ENCODE results near the gene MPG. TPM values are rescaled to one million over a fixed set of nuclear protein-coding genes. Genes with fewer than 3 reads are reported as not detected.

MPG gene
- total and polyA plus RNA-seq, 2 donors from 2014 or later: 40.8 to 54.3 TPM

DNA sequence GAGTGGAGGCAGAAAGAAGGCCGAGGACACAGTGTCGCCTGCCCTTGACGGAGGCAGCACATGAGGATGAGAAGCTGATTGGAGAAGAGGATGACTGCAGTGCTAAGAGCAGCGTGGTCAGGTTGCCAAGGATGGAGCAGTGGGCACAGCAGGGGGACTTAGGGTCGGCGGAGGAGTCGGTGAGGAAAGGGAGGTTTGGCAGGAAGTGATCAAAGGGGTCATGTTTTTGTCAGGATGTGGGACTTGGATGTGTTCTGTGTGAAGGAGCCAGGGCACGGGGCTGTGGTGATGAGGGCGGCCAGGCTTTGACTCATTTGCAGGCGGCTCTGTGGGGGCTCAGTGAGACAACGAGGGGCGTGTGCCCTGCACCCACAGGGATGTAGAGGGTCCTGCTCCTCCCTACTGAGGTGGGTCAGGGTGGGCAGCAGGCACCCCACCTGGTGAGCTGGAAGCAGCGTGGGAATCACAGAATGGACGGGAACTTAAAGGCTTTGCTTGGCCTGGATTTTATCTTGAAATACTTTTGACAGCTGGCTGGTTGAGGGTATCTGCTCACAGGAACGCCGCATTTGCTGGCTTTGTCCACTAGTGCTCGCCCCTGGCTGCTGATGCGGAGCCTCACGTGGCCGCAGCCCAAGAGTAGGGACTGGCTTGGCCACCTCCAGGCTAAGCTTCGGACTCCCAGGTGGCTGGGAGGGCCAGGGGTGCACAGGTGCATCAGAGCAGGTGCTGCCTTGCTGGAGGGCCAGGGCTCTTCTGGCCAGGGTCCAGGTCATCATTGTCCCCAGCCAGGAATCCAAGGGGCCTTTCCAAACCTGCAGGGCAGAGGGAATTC, 6.0 kb downstream of the MPG start:
- Histone ChIP-seq H3K36me3 (ENCODE audit: control insufficient read depth in 2 of 3, insufficient read depth in 3 of 3, low read length in 3 of 3) (peaks cover 0 to 13% (median 6%) of the 10 kb centered on the region in 3 donors), H3K9ac (ENCODE audit: low read length in 3 of 3) (no peak overlapping the region)

DNA sequence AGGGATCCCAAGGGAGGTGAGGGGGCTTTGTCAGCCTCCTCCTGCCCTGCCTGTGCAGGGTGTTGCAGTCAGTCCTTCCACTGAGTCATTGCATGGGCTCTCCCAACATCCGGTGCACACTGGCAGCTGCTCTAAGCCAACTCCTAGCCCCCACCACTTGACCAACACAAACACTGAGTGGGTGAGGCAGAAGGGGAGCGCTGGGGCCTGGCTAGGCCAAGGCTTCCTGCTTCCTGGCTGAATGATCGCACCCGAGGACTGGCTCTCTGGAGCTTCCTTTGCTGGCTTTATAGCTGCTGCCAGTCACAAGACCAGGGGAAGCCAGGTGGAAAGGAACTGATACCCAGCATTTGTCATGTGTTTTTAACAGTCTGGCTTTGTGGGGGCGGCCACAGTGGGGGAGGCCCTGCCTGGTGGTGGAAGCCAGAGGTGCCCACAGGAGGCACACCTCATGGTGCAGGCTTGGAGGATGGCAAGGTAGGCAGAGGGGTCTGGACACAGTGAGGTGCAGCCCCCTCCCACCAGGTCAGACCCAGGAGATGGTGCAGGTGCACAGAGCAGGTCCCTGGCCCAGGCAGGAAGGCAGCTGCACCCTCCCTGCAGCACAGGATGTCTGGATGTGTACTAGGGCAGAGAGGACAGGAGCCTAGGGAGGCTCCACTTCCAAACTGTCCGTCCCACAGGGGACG, 6.8 kb downstream of the MPG start:
- intact Hi-C loops (cut with DNase I): no loop called here
- DNase-seq (peak; percentile 57 to 93 (median 74)), FAIRE-seq (no peak)
- H3K9me3 ChIP-seq (ENCODE audit: control insufficient read depth in 2 of 3, insufficient read depth in 1 of 3, low read length in 3 of 3): no peaks in the 10 kb centered on the region
- H3K27me3 ChIP-seq (ENCODE audit: control insufficient read depth, insufficient read depth, low read length): no peaks in the 10 kb centered on the region
- H3K4me3 ChIP-seq (ENCODE audit: low read length in 3 of 3): no peak overlapping the region
- H3K36me3 ChIP-seq (ENCODE audit: control insufficient read depth in 2 of 3, insufficient read depth in 3 of 3, low read length in 3 of 3): peaks cover 0 to 13% (median 6%) of the 10 kb centered on the region in 3 donors
- TF ChIP-seq, protein P1, sequence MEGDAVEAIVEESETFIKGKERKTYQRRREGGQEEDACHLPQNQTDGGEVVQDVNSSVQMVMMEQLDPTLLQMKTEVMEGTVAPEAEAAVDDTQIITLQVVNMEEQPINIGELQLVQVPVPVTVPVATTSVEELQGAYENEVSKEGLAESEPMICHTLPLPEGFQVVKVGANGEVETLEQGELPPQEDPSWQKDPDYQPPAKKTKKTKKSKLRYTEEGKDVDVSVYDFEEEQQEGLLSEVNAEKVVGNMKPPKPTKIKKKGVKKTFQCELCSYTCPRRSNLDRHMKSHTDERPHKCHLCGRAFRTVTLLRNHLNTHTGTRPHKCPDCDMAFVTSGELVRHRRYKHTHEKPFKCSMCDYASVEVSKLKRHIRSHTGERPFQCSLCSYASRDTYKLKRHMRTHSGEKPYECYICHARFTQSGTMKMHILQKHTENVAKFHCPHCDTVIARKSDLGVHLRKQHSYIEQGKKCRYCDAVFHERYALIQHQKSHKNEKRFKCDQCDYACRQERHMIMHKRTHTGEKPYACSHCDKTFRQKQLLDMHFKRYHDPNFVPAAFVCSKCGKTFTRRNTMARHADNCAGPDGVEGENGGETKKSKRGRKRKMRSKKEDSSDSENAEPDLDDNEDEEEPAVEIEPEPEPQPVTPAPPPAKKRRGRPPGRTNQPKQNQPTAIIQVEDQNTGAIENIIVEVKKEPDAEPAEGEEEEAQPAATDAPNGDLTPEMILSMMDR (IDR thresholded peaks at IDR 0.05; ENCODE audit: borderline replicate concordance, extremely low read depth, insufficient read depth): no peak
- H3K27ac ChIP-seq (ENCODE audit: low read depth in 2 of 2, low read length in 2 of 2): peak overlapping the region; percentile 28 to 34
- no peak overlapping the region for H3K9ac ChIP-seq (ENCODE audit: low read length in 3 of 3)
- peaks cover 0 to 17% (median 0%) of the 10 kb centered on the region in 3 donors for H3K4me1 ChIP-seq (ENCODE audit: control insufficient read depth in 2 of 3, insufficient read depth in 2 of 3, low read depth in 1 of 3, low read length in 3 of 3)

More for the DNA sequence above, 6.0 kb downstream of the MPG start:
- Histone ChIP-seq H3K4me1 (ENCODE audit: control insufficient read depth in 2 of 3, insufficient read depth in 2 of 3, low read depth in 1 of 3, low read length in 3 of 3) (peaks cover 0 to 18% (median 0%) of the 10 kb centered on the region in 3 donors), H3K27me3 (ENCODE audit: control insufficient read depth, insufficient read depth, low read length) (no peaks in the 10 kb centered on the region), H3K9me3 (ENCODE audit: control insufficient read depth in 2 of 3, insufficient read depth in 1 of 3, low read length in 3 of 3) (no peaks in the 10 kb centered on the region), H3K4me3 (ENCODE audit: low read length in 3 of 3) (no peak overlapping the region), H3K27ac (ENCODE audit: low read depth in 2 of 2, low read length in 2 of 2) (peak overlapping the region; percentile 28 to 34)
- TF ChIP-seq, protein P1 (IDR thresholded peaks at IDR 0.05; ENCODE audit: borderline replicate concordance, extremely low read depth, insufficient read depth): no peak
- intact Hi-C loops (cut with DNase I): no loop called here
- no peak for FAIRE-seq
- no peak for DNase-seq

DNA sequence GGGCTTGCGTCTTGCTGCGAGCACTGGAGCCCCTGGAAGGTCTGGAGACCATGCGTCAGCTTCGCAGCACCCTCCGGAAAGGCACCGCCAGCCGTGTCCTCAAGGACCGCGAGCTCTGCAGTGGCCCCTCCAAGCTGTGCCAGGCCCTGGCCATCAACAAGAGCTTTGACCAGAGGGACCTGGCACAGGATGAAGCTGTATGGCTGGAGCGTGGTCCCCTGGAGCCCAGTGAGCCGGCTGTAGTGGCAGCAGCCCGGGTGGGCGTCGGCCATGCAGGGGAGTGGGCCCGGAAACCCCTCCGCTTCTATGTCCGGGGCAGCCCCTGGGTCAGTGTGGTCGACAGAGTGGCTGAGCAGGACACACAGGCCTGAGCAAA, 7.4 kb downstream of the MPG start:
- no peak for FAIRE-seq
- peaks cover 0 to 16% (median 6%) of the 10 kb centered on the region in 3 donors for H3K36me3 ChIP-seq (ENCODE audit: control insufficient read depth in 2 of 3, insufficient read depth in 3 of 3, low read length in 3 of 3)
- H3K4me1 ChIP-seq (ENCODE audit: control insufficient read depth in 2 of 3, insufficient read depth in 2 of 3, low read depth in 1 of 3, low read length in 3 of 3): peaks cover 0 to 17% (median 0%) of the 10 kb centered on the region in 3 donors
- no peaks in the 10 kb centered on the region for H3K27me3 ChIP-seq (ENCODE audit: control insufficient read depth, insufficient read depth, low read length)
- DNase-seq: peak in 1 of 5 donors; percentile 39
- intact Hi-C loops (cut with DNase I): no loop called here
- H3K4me3 ChIP-seq (ENCODE audit: low read length in 3 of 3): no peak overlapping the region
- TF ChIP-seq, protein P1 (IDR thresholded peaks at IDR 0.05; ENCODE audit: borderline replicate concordance, extremely low read depth, insufficient read depth): no peak
- no peak overlapping the region for H3K27ac ChIP-seq (ENCODE audit: low read depth in 2 of 2, low read length in 2 of 2)
- no peaks in the 10 kb centered on the region for H3K9me3 ChIP-seq (ENCODE audit: control insufficient read depth in 2 of 3, insufficient read depth in 1 of 3, low read length in 3 of 3)
- no peak overlapping the region for H3K9ac ChIP-seq (ENCODE audit: low read length in 3 of 3)
